Astrocyte (in vitro differentiated cells and primary cell): ENCODE results near the gene AUTS2. TPM values are rescaled to one million over a fixed set of nuclear protein-coding genes. Genes with fewer than 3 reads are reported as not detected.

Experiments
- DNase-seq: peaks from one replicate; pipeline ENCODE4 v3.0.0-alpha.2; 2010; ENCODE audit warnings: low read depth
- FAIRE-seq: peaks from 2 replicates; lab custom pipeline; 2011; peaks lifted over from hg19 to GRCh38; lab: Jason Lieb, UNC
- H2AFZ ChIP-seq: 2 replicates; pipeline ENCODE4 v1.6.0; 2012; ENCODE audit warnings: low read depth, low read length, inconsistent platforms
- H3K27ac ChIP-seq: 2 replicates; pipeline ENCODE4 v1.5.1; 2011; ENCODE audit warnings: low read depth, low read length, inconsistent platforms
- H3K27me3 ChIP-seq: 2 replicates; pipeline ENCODE4 v1.6.0; 2011; ENCODE audit warnings: low read length, inconsistent platforms; ENCODE audit not compliant: insufficient read depth
- H3K36me3 ChIP-seq: 2 replicates; pipeline ENCODE4 v1.5.1; 2011; ENCODE audit warnings: low read length, inconsistent platforms; ENCODE audit not compliant: insufficient read depth
- H3K4me1 ChIP-seq: 2 replicates; pipeline ENCODE4 v1.5.1; 2011; ENCODE audit warnings: low read length, inconsistent platforms; ENCODE audit not compliant: insufficient read depth
- H3K4me2 ChIP-seq: 2 replicates; pipeline ENCODE4 v1.6.0; 2012; ENCODE audit warnings: low read length, inconsistent platforms
- H3K4me3 ChIP-seq: 2 replicates; pipeline ENCODE4 v1.5.1; 2011; ENCODE audit warnings: low read depth, mild to moderate bottlenecking, low read length, inconsistent platforms; ENCODE audit not compliant: insufficient read depth
- H3K79me2 ChIP-seq: 2 replicates; pipeline ENCODE4 v1.6.0; 2012; ENCODE audit warnings: mild to moderate bottlenecking, low read length, inconsistent platforms; ENCODE audit not compliant: insufficient read depth
- H3K9ac ChIP-seq: 2 replicates; pipeline ENCODE4 v1.6.0; 2012; ENCODE audit warnings: mild to moderate bottlenecking, low read length, inconsistent platforms
- H3K9me3 ChIP-seq: 2 replicates; pipeline ENCODE4 v1.5.1; 2012; ENCODE audit warnings: low read depth, mild to moderate bottlenecking, low read length, inconsistent platforms; ENCODE audit not compliant: insufficient read depth
- H4K20me1 ChIP-seq: 2 replicates; pipeline ENCODE4 v1.6.0; 2012; ENCODE audit warnings: low read length, inconsistent platforms; ENCODE audit not compliant: insufficient read depth
- H3K27ac Mint-ChIP-seq: one replicate; pipeline ENCODE4 v1.8.0; 2021; ENCODE audit warnings: mild to moderate bottlenecking, mixed read lengths; ENCODE audit not compliant: unreplicated experiment
- H3K27me3 Mint-ChIP-seq: one replicate; pipeline ENCODE4 v1.8.0; 2021; ENCODE audit warnings: low read depth, mixed read lengths; ENCODE audit not compliant: unreplicated experiment
- H3K36me3 Mint-ChIP-seq: one replicate; pipeline ENCODE4 v1.8.0; 2021; ENCODE audit warnings: low read depth, mixed read lengths; ENCODE audit not compliant: unreplicated experiment
- H3K4me1 Mint-ChIP-seq: one replicate; pipeline ENCODE4 v1.8.0; 2021; ENCODE audit warnings: low read depth, mixed read lengths; ENCODE audit not compliant: unreplicated experiment
- H3K4me3 Mint-ChIP-seq: one replicate; pipeline ENCODE4 v1.8.0; 2021; ENCODE audit warnings: mild to moderate bottlenecking, moderate library complexity, mixed read lengths; ENCODE audit not compliant: unreplicated experiment
- H3K9me3 Mint-ChIP-seq: one replicate; pipeline ENCODE4 v1.8.0; 2021; ENCODE audit warnings: mild to moderate bottlenecking, mixed read lengths; ENCODE audit not compliant: unreplicated experiment
- CTCF ChIP-seq: IDR thresholded peaks from 2 replicates; pipeline ENCODE4 v1.5.1; 2011; ENCODE audit warnings: low read depth, mild to moderate bottlenecking, inconsistent platforms, low read length, moderate library complexity; ENCODE audit not compliant: insufficient read depth
- EZH2 ChIP-seq: IDR thresholded peaks from 2 replicates; pipeline ENCODE4 v1.6.1; 2012; ENCODE audit warnings: mild to moderate bottlenecking, low read length, inconsistent platforms; ENCODE audit not compliant: insufficient read depth
- total RNA-seq: library from RNA; stranded (reverse); gene quantifications from 2 replicates; pipeline ENCODE4 v1.2.1, GENCODE V29; 2021

AUTS2 gene
- total RNA-seq, 1 donor from 2014 or later = 73.2 TPM

- Mint-ChIP-seq H3K9me3 (no peaks in the 10 kb centered on the region), H3K27me3 (no peaks in the 10 kb centered on the region), H3K36me3 (no peaks in the 10 kb centered on the region), H3K4me1 (peaks cover 8% of the 10 kb centered on the region), H3K27ac (no peak overlapping the region), H3K4me3 (no peak overlapping the region)
- Histone ChIP-seq H3K4me2 (no peak overlapping the region), H2AFZ (no peak overlapping the region), H3K9me3 (no peaks in the 10 kb centered on the region), H3K79me2 (no peaks in the 10 kb centered on the region), H3K36me3 (no peaks in the 10 kb centered on the region), H3K27ac (no peak overlapping the region), H3K4me3 (no peak overlapping the region), H3K4me1 (no peaks in the 10 kb centered on the region), H3K27me3 (no peaks in the 10 kb centered on the region), H3K9ac (no peak overlapping the region), H4K20me1 (no peaks in the 10 kb centered on the region)
- DNase-seq (no peak), FAIRE-seq (no peak)
- no peak for TF ChIP-seq CTCF
Measured at GRCh38 chr7:70434376-70434775, 836.1 kb downstream of the AUTS2 start.

GRCh38 chr7:70434821-70435220 lies 836.5 kb downstream of the AUTS2 start:
- Histone ChIP-seq H3K9ac (no peak overlapping the region), H3K79me2 (no peaks in the 10 kb centered on the region), H3K27ac (no peak overlapping the region), H2AFZ (no peak overlapping the region), H3K4me3 (no peak overlapping the region), H3K4me1 (no peaks in the 10 kb centered on the region), H3K4me2 (no peak overlapping the region), H3K9me3 (no peaks in the 10 kb centered on the region), H4K20me1 (no peaks in the 10 kb centered on the region), H3K27me3 (no peaks in the 10 kb centered on the region), H3K36me3 (no peaks in the 10 kb centered on the region)
- no peak overlapping the region for H3K27ac Mint-ChIP-seq
- H3K4me1 Mint-ChIP-seq = peaks cover 8% of the 10 kb centered on the region
- H3K9me3 Mint-ChIP-seq = no peaks in the 10 kb centered on the region
- no peak for TF ChIP-seq EZH2
- TF ChIP-seq CTCF = no peak
- no peak overlapping the region for H3K4me3 Mint-ChIP-seq
- DNase-seq = no peak
- no peaks in the 10 kb centered on the region for H3K27me3 Mint-ChIP-seq
- FAIRE-seq = no peak
- no peaks in the 10 kb centered on the region for H3K36me3 Mint-ChIP-seq

- Histone ChIP-seq H3K27ac (no peak overlapping the region), H3K79me2 (no peaks in the 10 kb centered on the region)
- H3K36me3 Mint-ChIP-seq = no peaks in the 10 kb centered on the region
Measured at GRCh38 chr7:70435634-70436033, 837.4 kb downstream of the AUTS2 start.

More at GRCh38 chr7:70435634-70436033, 837.4 kb downstream of the AUTS2 start:
- H2AFZ ChIP-seq = no peak overlapping the region
- no peak overlapping the region for H3K4me3 ChIP-seq
- H3K36me3 ChIP-seq = no peaks in the 10 kb centered on the region
- Mint-ChIP-seq H3K9me3 (no peaks in the 10 kb centered on the region), H3K4me1 (peaks cover 8% of the 10 kb centered on the region), H3K27ac (no peak overlapping the region), H3K27me3 (no peaks in the 10 kb centered on the region), H3K4me3 (no peak overlapping the region)
- no peak for DNase-seq
- H3K4me2 ChIP-seq = no peak overlapping the region
- H3K4me1 ChIP-seq = no peaks in the 10 kb centered on the region
- no peaks in the 10 kb centered on the region for H4K20me1 ChIP-seq
- H3K27me3 ChIP-seq = no peaks in the 10 kb centered on the region
- no peak for FAIRE-seq
- TF ChIP-seq CTCF (no peak), EZH2 (no peak)
- H3K9ac ChIP-seq = no peak overlapping the region
- no peaks in the 10 kb centered on the region for H3K9me3 ChIP-seq
